ENCODE data around the gene SUCLG2. TPM values are rescaled to one million over a fixed set of nuclear protein-coding genes. Genes with fewer than 3 reads are reported as not detected.
"Not testable (repeated sequence)": the region's sequence is repeated elsewhere in the genome, so short reads cannot be mapped to it uniquely, and the experiment has no call there.

Gene SUCLG2
- total and polyA plus RNA-seq, 2 of the 4 experiments (the other 2 are of a cell fraction), result 26.8 to 34.6 TPM

DNA sequence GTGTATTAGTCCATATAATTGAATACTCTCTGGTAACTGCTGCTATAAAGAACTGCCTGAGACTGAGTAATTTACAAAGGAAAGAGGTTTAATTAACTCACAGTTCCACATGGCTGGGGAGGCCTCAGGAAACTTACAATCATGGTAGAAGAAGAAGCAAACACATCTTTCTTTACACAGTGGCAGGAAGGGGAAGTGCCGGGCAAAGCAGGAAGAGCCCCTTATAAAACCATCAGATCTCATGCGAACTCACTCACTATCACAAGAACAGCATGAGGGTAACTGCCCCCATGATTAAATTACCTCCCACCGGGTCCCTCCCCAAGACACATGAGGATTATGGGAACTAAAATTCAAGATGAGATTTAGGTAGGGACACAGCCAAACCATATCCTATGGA is 69.8 kb downstream of the SUCLG2 start:
- H2AFZ ChIP-seq (replicated peaks; ENCODE audit: low read length, poor library complexity); H3K9ac ChIP-seq (ENCODE audit: low read depth, low read length); H3K27me3 ChIP-seq (ENCODE audit: control insufficient read depth, insufficient read depth, low read length); H3K27ac ChIP-seq (ENCODE audit: insufficient read depth, low read length); H2AK5ac ChIP-seq (ENCODE audit: low read depth, low read length); H4K8ac ChIP-seq (ENCODE audit: low read depth in 2 of 2, low read length in 2 of 2); H3K18ac ChIP-seq (ENCODE audit: low read depth, low read length); H3K9me1 ChIP-seq (ENCODE audit: insufficient read depth, low read length); H2AK9ac ChIP-seq (replicated peaks; ENCODE audit: low read depth, low read length, poor library complexity); H3K4me2 ChIP-seq (ENCODE audit: low read depth, low read length); H2BK20ac ChIP-seq (ENCODE audit: low read depth, low read length); H2BK5ac ChIP-seq (ENCODE audit: low read depth, low read length, poor library complexity, severe bottlenecking); intact Hi-C loops (cut with micrococcal nuclease); dilution Hi-C loops (cut with HindIII; ENCODE audit: low sequenced_read_pairs, unreplicated experiment); H3K56ac ChIP-seq (ENCODE audit: extremely low read depth, insufficient read depth, low read length); H3K36me3 ChIP-seq (ENCODE audit: control insufficient read depth, insufficient read depth, low read length); H2BK15ac ChIP-seq (ENCODE audit: low read depth, low read length); H3K4me3 ChIP-seq (ENCODE audit: insufficient read depth, low read depth, low read length); in situ Hi-C loops (cut with MboI; ENCODE audit: low sequenced_read_pairs); H3K23ac ChIP-seq (ENCODE audit: low read depth, low read length); H3K4me1 ChIP-seq (ENCODE audit: control insufficient read depth, insufficient read depth, low read length); BruUV-seq (replicated peaks); H4K5ac ChIP-seq (ENCODE audit: low read depth, low read length); H4K91ac ChIP-seq (ENCODE audit: insufficient read depth, low read depth, low read length); CTCF ChIA-PET; H3K9me3 ChIP-seq (ENCODE audit: control insufficient read depth, insufficient read depth, low read length); H3K4ac ChIP-seq (ENCODE audit: low read depth, low read length); ATAC-seq (ENCODE audit: low read depth); H2BK120ac ChIP-seq (ENCODE audit: low read depth, low read length); H3K14ac ChIP-seq (replicated peaks; ENCODE audit: low read depth, low read length); H4K20me1 ChIP-seq (ENCODE audit: insufficient read depth, low read length); POLR2A ChIA-PET (ENCODE audit: unreplicated experiment); DNase-seq: not testable (repeated sequence)
- peaks cover 14 to 35% of the 10 kb centered on the region in 2 experiments; a peak in 3 of 4 replicates for H3K79me1 ChIP-seq (ENCODE audit: low read depth in 1 of 2, low read length in 2 of 2)
- WGBS, 2 experiments (ENCODE audit: extremely low coverage in 2 of 2, insufficient read length in 1 of 2), result no CpG with 5 or more reads among the region's 3 CpGs

Data from IMR-90 (cell line).